Measurements from ENCODE around the gene ABCA12.

The ABCA12 gene

DNA sequence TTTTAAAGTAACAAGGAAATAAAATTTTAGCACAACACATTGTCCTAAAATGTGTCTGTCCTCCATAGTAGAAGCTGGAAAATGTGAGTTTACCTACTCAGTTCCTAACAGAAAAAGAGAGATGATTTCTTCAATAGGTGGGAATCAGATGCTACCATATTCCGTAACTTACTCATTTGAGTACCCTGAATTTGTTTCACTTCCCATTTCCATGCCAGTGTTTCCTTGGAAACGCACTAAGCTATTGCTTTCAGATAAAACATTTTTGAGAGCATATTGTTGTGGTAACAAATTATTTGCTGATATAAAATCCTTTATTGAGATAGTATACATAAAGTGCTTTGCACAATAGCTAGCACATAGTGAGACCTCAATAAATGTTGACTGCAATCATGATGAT, 191.5 kb downstream of the ABCA12 start:
- DNase-seq, result no peak

GRCh38 chr2:214934006-214934405, 204.4 kb downstream of the ABCA12 start:
- DNase-seq, result no peak

DNA sequence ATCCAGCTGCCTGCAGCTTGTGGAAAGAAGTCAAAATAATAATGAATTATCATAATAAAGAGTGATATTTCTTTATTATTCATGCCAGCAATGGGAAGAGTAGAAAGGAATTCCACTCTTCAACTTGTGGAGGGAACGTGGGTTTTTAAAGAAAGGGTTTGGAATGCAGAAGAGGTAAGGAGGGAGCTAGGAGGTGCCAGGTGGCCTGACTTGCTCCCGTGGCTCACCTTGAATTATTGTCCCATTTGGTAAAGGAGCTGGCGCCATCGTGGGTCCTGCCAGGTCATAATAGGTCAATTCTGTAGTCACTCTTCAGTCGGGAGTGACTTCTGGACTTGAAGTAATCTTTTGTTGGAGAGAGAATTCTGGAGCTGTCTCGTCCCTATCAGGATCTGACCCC, 233.8 kb downstream of the ABCA12 start:
- DNase-seq, result no peak

- DNase-seq, result no peak
Measured at GRCh38 chr2:214904176-214904575, 234.2 kb downstream of the ABCA12 start.

DNA sequence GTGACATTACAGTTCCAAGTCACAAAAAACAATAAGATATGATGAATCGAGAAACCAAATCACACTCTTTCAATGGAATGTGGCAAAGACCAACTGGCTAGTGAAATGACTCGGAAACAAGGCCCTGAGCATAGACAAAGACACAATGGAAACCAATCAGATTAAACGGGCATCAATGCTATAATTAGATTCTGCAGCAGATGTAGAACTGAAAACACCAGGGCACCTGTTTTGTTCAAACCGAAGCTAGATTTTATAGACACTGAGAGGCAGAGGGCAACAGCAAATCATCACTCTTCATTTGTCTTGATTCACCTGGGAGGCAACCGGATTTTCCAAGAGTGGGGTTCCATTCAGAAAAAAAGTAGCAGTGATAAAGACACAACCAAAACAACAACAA, 236.1 kb downstream of the ABCA12 start:
- DNase-seq, result no peak

DNA sequence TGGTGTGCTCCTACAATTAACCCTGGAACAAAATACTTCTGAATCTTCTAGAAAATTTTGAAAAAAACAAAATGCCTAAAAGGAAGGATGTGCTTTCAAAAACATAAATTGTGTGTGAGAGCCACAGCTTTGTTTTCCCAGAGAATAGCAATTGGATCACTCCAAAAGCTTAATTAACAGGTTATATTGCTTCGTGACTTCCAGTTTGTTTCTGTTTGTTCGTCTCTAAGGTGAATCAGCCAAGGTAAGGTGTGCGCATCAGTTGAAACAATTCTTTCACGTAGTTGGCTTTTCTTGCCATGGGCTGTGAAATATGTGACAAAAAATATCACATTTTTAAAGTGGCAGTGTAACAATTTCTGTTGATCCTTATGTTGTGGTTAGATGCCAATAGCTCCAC, 238.7 kb downstream of the ABCA12 start:
- DNase-seq, result no peak

- no peak for DNase-seq
Measured at GRCh38 chr2:214896274-214896673, 242.2 kb downstream of the ABCA12 start.

DNA sequence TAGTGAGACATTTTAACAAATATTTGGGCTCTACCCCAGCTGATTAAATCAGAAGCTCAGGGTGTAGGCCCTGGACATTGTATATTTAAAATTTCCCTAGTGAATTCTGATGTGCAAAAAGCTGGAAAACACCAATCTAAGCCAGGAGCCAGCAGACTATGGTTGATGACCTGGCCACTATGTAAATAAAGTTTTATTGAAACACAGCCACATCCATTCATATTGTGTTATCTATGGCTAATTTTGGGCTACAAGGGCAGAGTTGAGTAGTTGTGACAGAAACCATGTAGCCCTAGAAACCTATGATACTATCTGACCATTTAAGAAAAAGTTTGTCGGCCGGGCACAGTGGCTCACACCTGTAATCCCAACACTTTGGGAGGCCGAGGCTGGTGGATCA, 243.0 kb downstream of the ABCA12 start:
- no peak for DNase-seq

GRCh38 chr2:214889301-214889700, 249.1 kb downstream of the ABCA12 start:
- no peak for DNase-seq

GRCh38 chr2:214881647-214882202, 256.7 kb downstream of the ABCA12 start:
- DNase-seq, result no peak

All from CD4-positive, alpha-beta T cell treated with Interleukin-21 for 1 hour (primary cell).